Liver (tissue), 9 donors: Measurements from ENCODE around the gene ARHGEF12. TPM values are rescaled to one million over a fixed set of nuclear protein-coding genes. Genes with fewer than 3 reads are reported as not detected.

Experiments
- DNase-seq: peaks from one replicate; pipeline ENCODE4 v3.0.0-alpha.2; 2017; ENCODE audit warnings: low spot score
- H3K27ac ChIP-seq, 2 donors: one replicate each; pipeline ENCODE4 v1.7.0; 2013; ENCODE audit warnings: inconsistent platforms in 2 of 2, low read length in 2 of 2, control low read depth in 1 of 2, low read depth in 1 of 2, mild to moderate bottlenecking in 1 of 2
- H3K27me3 ChIP-seq, 4 donors: one replicate each; pipeline versions ENCODE4 v1.6.1 to v1.7.0; 2013; ENCODE audit warnings: low read length in 3 of 4, inconsistent platforms in 1 of 4, mild to moderate bottlenecking in 1 of 4, moderate library complexity in 1 of 4; ENCODE audit not compliant: control insufficient read depth in 4 of 4, insufficient read depth in 4 of 4
- H3K36me3 ChIP-seq, 4 donors: one replicate each; pipeline versions ENCODE4 v1.6.1 to v1.7.0; 2013; ENCODE audit warnings: low read length in 3 of 4, mild to moderate bottlenecking in 3 of 4, low read depth in 1 of 4, moderate library complexity in 1 of 4; ENCODE audit not compliant: control insufficient read depth in 4 of 4, insufficient read depth in 3 of 4
- H3K4me1 ChIP-seq, 4 donors: one replicate each; pipeline versions ENCODE4 v1.6.1 to v1.7.0; 2013; ENCODE audit warnings: low read length in 3 of 4, mild to moderate bottlenecking in 3 of 4, moderate library complexity in 1 of 4; ENCODE audit not compliant: control insufficient read depth in 4 of 4, insufficient read depth in 4 of 4
- H3K4me3 ChIP-seq, 3 donors: one replicate each; pipeline versions ENCODE4 v1.6.1 to v1.7.0; 2013; ENCODE audit warnings: low read length in 3 of 3, control low read depth in 1 of 3, low read depth in 1 of 3, mild to moderate bottlenecking in 1 of 3
- H3K9ac ChIP-seq, 2 donors: one replicate each; pipeline ENCODE4 v1.7.0; 2013; ENCODE audit warnings: low read length in 2 of 2, mild to moderate bottlenecking in 2 of 2, moderate library complexity in 2 of 2, control low read depth in 1 of 2, low read depth in 1 of 2
- H3K9me3 ChIP-seq, 4 donors: one replicate each; pipeline versions ENCODE4 v1.6.1 to v1.7.0; 2013; ENCODE audit warnings: low read length in 3 of 4; ENCODE audit not compliant: control insufficient read depth in 4 of 4
- EGR1 ChIP-seq, 2 donors: IDR thresholded peaks; 2 replicates each; pipeline ENCODE4 v1.6.1; 2016 to 2018; ENCODE audit warnings: antibody characterized with exemption in 2 of 2, low read depth in 2 of 2
- FOXA1 ChIP-seq: IDR thresholded peaks from 2 replicates; pipeline ENCODE4 v1.6.1; 2016; ENCODE audit warnings: antibody characterized with exemption
- FOXA2 ChIP-seq: IDR thresholded peaks from 2 replicates; pipeline ENCODE4 v1.6.1; 2016; ENCODE audit warnings: antibody characterized with exemption
- GABPA ChIP-seq, 2 donors: IDR thresholded peaks in 1 of 2; conservative IDR thresholded peaks in 1 of 2; 2 replicates each; pipeline ENCODE4 v1.6.1; 2016; ENCODE audit warnings: antibody characterized with exemption in 2 of 2, mild to moderate bottlenecking in 1 of 2, moderate library complexity in 1 of 2
- HNF4A ChIP-seq, 2 donors: conservative IDR thresholded peaks; 2 replicates each; pipeline ENCODE4 v1.6.1; 2016; ENCODE audit warnings: antibody characterized with exemption in 2 of 2, mild to moderate bottlenecking in 2 of 2
- HNF4G ChIP-seq: IDR thresholded peaks from 2 replicates; pipeline ENCODE4 v1.6.1; 2016; ENCODE audit warnings: antibody characterized with exemption
- JUND ChIP-seq, 2 donors: IDR thresholded peaks; 2 replicates each; pipeline ENCODE4 v1.6.1; 2016; ENCODE audit warnings: antibody characterized with exemption in 2 of 2
- NR2F2 ChIP-seq: IDR thresholded peaks from 2 replicates; pipeline ENCODE4 v1.6.1; 2016; ENCODE audit warnings: antibody characterized with exemption
- RAD21 ChIP-seq, 2 donors: IDR thresholded peaks; 2 replicates each; pipeline ENCODE4 v1.6.1; 2016; ENCODE audit warnings: antibody characterized with exemption in 2 of 2, mild to moderate bottlenecking in 2 of 2
- RXRA ChIP-seq, 2 donors: IDR thresholded peaks; 2 replicates each; pipeline ENCODE4 v1.6.1; 2017 to 2018; ENCODE audit warnings: antibody characterized with exemption in 2 of 2, mild to moderate bottlenecking in 1 of 2
- TAF1 ChIP-seq: conservative IDR thresholded peaks from 2 replicates; pipeline ENCODE4 v1.6.1; 2016; ENCODE audit warnings: antibody characterized with exemption, mild to moderate bottlenecking
- YY1 ChIP-seq: IDR thresholded peaks from 2 replicates; pipeline ENCODE4 v1.6.1; 2016; ENCODE audit warnings: antibody characterized with exemption, mild to moderate bottlenecking
- WGBS: extraction: QIAGEN DNeasy Blood & Tissue Kit; methylation state at CpG from one replicate; pipeline ENCODE4 v1.1.7; 2013; 5-methylcytosine and 5-hydroxymethylcytosine counted together
- polyA plus RNA-seq, 2 donors: library from polyadenylated mRNA; stranded (reverse) in 1 of 2; unstranded in 1 of 2; fragments of 200-250 nt in 1 of 2; fragments of >200 nt in 1 of 2; fragmentation: Nextera tagmentation in 1 of 2; extraction: Ambion mirVana in 1 of 2; gene quantifications; one replicate each; pipeline versions ENCODE4 v1.2.1 to v1.2.3, GENCODE V29; 2013 to 2015
- total RNA-seq, 2 donors: library from RNA; depleted of rRNA; stranded (reverse); fragments of >200 nt; gene quantifications; one replicate each; pipeline ENCODE4 v1.2.3, GENCODE V29; 2014
- TF ChIP-seq, protein P1 (sequence below): IDR thresholded peaks from 2 replicates; pipeline ENCODE4 v1.6.1; 2016; ENCODE audit warnings: antibody characterized with exemption
- TF ChIP-seq, protein P2 (sequence below): fragments of 150-350 bp; IDR thresholded peaks from 2 replicates; pipeline ENCODE4 v1.5.1; 2017; ENCODE audit warnings: improper control_type of control experiment, low read depth, low read length; ENCODE audit not compliant: missing input control
- TF ChIP-seq, protein P3 (sequence below): IDR thresholded peaks from 2 replicates; pipeline ENCODE4 v1.6.1; 2016; ENCODE audit warnings: antibody characterized with exemption, mild to moderate bottlenecking
- TF ChIP-seq, protein P4 (sequence below): IDR thresholded peaks from 2 replicates; pipeline ENCODE4 v1.6.1; 2016; ENCODE audit warnings: antibody characterized with exemption
- TF ChIP-seq, protein P5 (sequence below): IDR thresholded peaks from 2 replicates; pipeline ENCODE4 v1.6.1; 2016; ENCODE audit warnings: antibody characterized with exemption
- donor health status: healthy.
- donor health status: healthy.
- donor health status: healthy.
- donor health status: healthy.
- donor health status: healthy.

ARHGEF12 gene
- total and polyA plus RNA-seq, 4 donors, result 28.0 to 169 (median 53.9) TPM

DNA sequence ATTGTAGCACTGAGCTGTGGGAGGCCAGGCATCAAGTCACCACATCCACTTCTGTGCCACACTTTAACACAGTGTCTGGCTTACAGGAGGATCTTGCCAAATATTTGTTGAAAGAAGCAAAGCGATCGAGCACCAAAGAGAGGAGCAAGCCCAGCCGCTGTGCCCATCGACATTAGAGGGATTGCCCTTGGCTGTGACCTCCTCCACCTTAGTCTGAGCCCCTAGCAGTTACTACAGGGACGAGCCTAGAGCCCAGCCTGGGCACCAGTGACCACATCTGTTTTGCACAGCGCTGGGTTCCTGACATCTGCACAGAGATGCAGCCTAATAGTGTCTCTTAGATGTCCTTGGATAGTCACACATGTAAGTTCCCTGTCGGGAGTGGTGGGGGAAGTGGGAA is 193.0 kb downstream of the ARHGEF12 start:
- no peak for DNase-seq
- no peak overlapping the region for H3K4me3 ChIP-seq
- H3K4me1 ChIP-seq, result no peaks in the 10 kb centered on the region
- H3K9ac ChIP-seq, result no peak overlapping the region
- no peak overlapping the region for H3K27ac ChIP-seq
- TF ChIP-seq, protein P1, sequence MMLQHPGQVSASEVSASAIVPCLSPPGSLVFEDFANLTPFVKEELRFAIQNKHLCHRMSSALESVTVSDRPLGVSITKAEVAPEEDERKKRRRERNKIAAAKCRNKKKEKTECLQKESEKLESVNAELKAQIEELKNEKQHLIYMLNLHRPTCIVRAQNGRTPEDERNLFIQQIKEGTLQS, result no peak
- TF ChIP-seq, protein P2, sequence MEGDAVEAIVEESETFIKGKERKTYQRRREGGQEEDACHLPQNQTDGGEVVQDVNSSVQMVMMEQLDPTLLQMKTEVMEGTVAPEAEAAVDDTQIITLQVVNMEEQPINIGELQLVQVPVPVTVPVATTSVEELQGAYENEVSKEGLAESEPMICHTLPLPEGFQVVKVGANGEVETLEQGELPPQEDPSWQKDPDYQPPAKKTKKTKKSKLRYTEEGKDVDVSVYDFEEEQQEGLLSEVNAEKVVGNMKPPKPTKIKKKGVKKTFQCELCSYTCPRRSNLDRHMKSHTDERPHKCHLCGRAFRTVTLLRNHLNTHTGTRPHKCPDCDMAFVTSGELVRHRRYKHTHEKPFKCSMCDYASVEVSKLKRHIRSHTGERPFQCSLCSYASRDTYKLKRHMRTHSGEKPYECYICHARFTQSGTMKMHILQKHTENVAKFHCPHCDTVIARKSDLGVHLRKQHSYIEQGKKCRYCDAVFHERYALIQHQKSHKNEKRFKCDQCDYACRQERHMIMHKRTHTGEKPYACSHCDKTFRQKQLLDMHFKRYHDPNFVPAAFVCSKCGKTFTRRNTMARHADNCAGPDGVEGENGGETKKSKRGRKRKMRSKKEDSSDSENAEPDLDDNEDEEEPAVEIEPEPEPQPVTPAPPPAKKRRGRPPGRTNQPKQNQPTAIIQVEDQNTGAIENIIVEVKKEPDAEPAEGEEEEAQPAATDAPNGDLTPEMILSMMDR, result no peak
- TF ChIP-seq FOXA1, result no peak
- H3K9me3 ChIP-seq, result no peaks in the 10 kb centered on the region
- H3K36me3 ChIP-seq, result no peaks in the 10 kb centered on the region
- H3K27me3 ChIP-seq, result peaks cover 0 to 3% (median 0%) of the 10 kb centered on the region in 4 donors
- WGBS, result 82% methylated on average over 7 of the region's 7 CpGs

DNA sequence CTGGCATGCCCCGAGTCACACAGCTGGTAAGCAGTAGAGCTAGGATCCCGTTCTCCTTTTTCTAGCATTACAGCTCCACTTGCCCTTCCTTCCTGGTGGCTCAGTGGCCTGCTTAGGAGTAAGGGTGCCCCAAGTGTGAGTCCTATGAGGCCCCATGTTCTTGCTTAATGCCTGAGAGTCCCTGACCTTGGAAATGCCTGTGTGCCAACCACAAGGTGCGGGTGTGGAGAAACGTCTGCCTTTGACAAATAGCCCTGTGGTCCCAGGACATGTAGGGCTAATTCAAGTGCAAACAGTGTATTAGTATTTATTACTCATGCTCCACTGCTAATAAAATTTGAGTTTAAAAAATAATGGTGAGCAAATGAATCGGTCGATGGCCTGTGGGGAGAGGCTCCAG is 193.7 kb downstream of the ARHGEF12 start:
- WGBS, result 83% methylated on average over 6 of the region's 6 CpGs

DNA sequence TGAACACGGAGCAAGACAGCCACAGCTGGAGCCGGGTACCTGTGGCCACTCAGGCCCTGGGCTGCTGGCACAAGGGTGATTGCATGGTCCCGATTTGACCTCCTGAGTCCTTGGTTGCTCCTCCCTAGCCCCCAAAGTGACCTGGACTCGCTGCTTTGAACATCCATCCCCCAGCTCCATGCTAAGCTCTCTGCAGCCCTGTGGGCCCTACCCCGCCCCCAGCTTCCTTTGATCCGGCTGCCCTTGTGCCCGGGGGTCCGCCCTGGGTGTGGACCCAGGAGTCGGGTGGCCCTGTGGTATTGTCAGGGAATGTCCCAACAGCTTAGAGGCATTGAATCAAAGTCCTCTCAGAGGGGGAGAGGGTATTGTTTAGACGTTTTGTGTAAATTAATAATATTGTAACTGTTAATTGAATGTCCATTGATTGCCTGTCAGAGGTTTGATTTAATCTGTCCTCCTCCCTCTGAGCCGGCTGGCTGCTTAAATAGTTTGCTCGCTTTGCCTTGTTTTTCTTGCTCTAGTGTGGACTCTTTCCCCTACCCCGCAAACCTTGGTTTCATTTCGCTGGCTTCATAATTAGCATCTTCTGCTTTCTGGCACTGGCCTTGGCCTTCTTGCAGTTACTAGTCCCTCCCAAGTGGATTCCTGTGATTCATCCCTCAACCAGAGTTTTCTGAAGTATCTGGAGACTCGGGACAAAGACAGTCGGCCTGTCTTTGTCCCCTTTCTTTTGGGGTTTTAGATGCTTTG is 196.0 kb downstream of the ARHGEF12 start:
- no peaks in the 10 kb centered on the region for H3K36me3 ChIP-seq
- no peaks in the 10 kb centered on the region for H3K9me3 ChIP-seq
- no peak overlapping the region for H3K9ac ChIP-seq
- TF ChIP-seq GABPA (IDR thresholded peaks at IDR 0.05 in 1 of 2, conservative IDR thresholded peaks at IDR 0.05 in 1 of 2) (no peak), RAD21 (IDR thresholded peaks at IDR 0.05) (no peak), JUND (IDR thresholded peaks at IDR 0.05) (no peak), FOXA2 (no peak), RXRA (IDR thresholded peaks at IDR 0.05) (no peak), NR2F2 (no peak), YY1 (no peak), HNF4G (no peak)
- TF ChIP-seq, protein P3, sequence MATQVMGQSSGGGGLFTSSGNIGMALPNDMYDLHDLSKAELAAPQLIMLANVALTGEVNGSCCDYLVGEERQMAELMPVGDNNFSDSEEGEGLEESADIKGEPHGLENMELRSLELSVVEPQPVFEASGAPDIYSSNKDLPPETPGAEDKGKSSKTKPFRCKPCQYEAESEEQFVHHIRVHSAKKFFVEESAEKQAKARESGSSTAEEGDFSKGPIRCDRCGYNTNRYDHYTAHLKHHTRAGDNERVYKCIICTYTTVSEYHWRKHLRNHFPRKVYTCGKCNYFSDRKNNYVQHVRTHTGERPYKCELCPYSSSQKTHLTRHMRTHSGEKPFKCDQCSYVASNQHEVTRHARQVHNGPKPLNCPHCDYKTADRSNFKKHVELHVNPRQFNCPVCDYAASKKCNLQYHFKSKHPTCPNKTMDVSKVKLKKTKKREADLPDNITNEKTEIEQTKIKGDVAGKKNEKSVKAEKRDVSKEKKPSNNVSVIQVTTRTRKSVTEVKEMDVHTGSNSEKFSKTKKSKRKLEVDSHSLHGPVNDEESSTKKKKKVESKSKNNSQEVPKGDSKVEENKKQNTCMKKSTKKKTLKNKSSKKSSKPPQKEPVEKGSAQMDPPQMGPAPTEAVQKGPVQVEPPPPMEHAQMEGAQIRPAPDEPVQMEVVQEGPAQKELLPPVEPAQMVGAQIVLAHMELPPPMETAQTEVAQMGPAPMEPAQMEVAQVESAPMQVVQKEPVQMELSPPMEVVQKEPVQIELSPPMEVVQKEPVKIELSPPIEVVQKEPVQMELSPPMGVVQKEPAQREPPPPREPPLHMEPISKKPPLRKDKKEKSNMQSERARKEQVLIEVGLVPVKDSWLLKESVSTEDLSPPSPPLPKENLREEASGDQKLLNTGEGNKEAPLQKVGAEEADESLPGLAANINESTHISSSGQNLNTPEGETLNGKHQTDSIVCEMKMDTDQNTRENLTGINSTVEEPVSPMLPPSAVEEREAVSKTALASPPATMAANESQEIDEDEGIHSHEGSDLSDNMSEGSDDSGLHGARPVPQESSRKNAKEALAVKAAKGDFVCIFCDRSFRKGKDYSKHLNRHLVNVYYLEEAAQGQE, result no peak
- TF ChIP-seq, protein P4, sequence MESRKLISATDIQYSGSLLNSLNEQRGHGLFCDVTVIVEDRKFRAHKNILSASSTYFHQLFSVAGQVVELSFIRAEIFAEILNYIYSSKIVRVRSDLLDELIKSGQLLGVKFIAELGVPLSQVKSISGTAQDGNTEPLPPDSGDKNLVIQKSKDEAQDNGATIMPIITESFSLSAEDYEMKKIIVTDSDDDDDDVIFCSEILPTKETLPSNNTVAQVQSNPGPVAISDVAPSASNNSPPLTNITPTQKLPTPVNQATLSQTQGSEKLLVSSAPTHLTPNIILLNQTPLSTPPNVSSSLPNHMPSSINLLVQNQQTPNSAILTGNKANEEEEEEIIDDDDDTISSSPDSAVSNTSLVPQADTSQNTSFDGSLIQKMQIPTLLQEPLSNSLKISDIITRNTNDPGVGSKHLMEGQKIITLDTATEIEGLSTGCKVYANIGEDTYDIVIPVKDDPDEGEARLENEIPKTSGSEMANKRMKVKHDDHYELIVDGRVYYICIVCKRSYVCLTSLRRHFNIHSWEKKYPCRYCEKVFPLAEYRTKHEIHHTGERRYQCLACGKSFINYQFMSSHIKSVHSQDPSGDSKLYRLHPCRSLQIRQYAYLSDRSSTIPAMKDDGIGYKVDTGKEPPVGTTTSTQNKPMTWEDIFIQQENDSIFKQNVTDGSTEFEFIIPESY, result no peak
- TF ChIP-seq, protein P2, result no peak
- TF ChIP-seq, protein P5, sequence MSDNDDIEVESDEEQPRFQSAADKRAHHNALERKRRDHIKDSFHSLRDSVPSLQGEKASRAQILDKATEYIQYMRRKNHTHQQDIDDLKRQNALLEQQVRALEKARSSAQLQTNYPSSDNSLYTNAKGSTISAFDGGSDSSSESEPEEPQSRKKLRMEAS, result no peak
- 69% methylated on average over 16 of the region's 16 CpGs for WGBS
- H3K27ac ChIP-seq, result no peak overlapping the region
- no peaks in the 10 kb centered on the region for H3K4me1 ChIP-seq
- no peak overlapping the region for H3K4me3 ChIP-seq
- DNase-seq, result no peak
- peaks cover 0 to 3% (median 0%) of the 10 kb centered on the region in 4 donors for H3K27me3 ChIP-seq

More for the DNA sequence above, 193.7 kb downstream of the ARHGEF12 start:
- DNase-seq, result no peak
- H3K9ac ChIP-seq, result no peak overlapping the region
- TF ChIP-seq EGR1 (IDR thresholded peaks at IDR 0.05; ENCODE audit: low read depth in 2 of 2) (no peak), TAF1 (no peak), HNF4A (conservative IDR thresholded peaks at IDR 0.05) (no peak), NR2F2 (no peak), JUND (IDR thresholded peaks at IDR 0.05) (no peak)
- TF ChIP-seq, protein P1, result no peak
- no peak overlapping the region for H3K27ac ChIP-seq
- H3K27me3 ChIP-seq, result peaks cover 0 to 3% (median 0%) of the 10 kb centered on the region in 4 donors
- H3K4me1 ChIP-seq, result no peaks in the 10 kb centered on the region
- no peaks in the 10 kb centered on the region for H3K9me3 ChIP-seq
- no peak overlapping the region for H3K4me3 ChIP-seq
- no peaks in the 10 kb centered on the region for H3K36me3 ChIP-seq
